Measurements from ENCODE around the gene SLIT3.

Gene SLIT3

DNA sequence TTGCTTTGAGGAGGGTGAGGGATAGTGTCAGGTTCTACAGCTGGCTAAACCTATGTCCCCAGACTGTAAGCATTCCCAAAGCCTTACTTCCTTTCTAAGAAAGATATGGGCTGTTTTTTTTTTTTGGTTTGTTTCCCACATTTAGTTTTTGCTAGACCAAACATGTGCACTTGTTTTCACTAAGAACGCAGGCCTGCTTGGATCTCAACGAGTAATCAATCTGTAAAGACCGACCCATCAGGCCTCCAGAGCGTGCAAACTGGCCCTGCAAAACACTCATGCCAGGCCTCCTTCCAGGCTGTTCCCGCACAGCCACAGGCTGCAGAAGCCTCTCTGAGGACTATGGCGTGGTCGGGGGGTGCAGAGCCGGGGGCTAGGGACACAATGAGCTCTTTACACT is 416.9 kb downstream of the SLIT3 start:
- POLR2A ChIA-PET: no interaction called here
- CTCF ChIA-PET: no interaction called here
- no peak for DNase-seq (ENCODE audit: extremely low spot score)
- TF ChIP-seq BHLHE40 (IDR thresholded peaks at IDR 0.05; ENCODE audit: borderline replicate concordance) (no peak), ZNF384 (IDR thresholded peaks at IDR 0.05) (no peak), FOXA1 (IDR thresholded peaks at IDR 0.05) (no peak), FOXM1 (IDR thresholded peaks at IDR 0.05; ENCODE audit: borderline replicate concordance) (no peak), NFRKB (IDR thresholded peaks at IDR 0.05) (no peak)

DNA sequence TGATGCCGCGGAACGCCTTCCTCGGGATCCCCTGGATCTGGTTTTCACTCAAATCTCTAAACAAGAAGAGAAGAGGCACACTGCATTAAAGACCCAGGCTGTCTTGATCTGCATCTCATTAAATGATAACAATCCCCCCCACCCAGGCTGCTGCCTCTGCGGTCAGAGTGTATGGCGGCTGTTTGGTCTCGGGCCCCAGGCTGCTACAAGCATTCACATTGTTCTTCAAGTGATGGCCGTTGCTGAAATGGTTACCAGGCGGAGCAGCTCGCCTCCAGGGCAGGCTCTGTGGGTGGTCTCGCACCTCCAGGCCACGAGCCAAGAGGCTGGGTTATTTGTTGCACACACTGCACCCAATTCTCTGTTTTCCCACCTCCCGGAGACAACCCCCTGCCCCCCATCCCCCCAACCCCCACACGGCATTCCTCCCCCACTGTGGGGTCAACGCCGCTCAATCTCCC is 417.6 kb downstream of the SLIT3 start:
- POLR2A ChIA-PET: interaction anchor here (0.6 kb wide), 1 partner anchor 13 kb away, joined by 3 read pairs; no protein-coding TSS in a partner anchor
- CTCF ChIA-PET: interaction anchor here (0.7 kb wide), 1 partner anchor 48 kb away, joined by 3 read pairs; no protein-coding TSS in a partner anchor
- DNase-seq (ENCODE audit: extremely low spot score): no peak
- TF ChIP-seq CTBP1 (IDR thresholded peaks at IDR 0.05; ENCODE audit: borderline replicate concordance) (no peak), LEF1 (IDR thresholded peaks at IDR 0.05; ENCODE audit: borderline replicate concordance) (no peak), NFRKB (IDR thresholded peaks at IDR 0.05) (no peak), FOXA1 (IDR thresholded peaks at IDR 0.05) (no peak), ARNT (IDR thresholded peaks at IDR 0.05) (no peak), ELF4 (IDR thresholded peaks at IDR 0.05) (no peak), SUZ12 (IDR thresholded peaks at IDR 0.05) (no peak), HDGF (IDR thresholded peaks at IDR 0.05; ENCODE audit: borderline replicate concordance) (no peak), FOXK2 (IDR thresholded peaks at IDR 0.05) (no peak), L3MBTL2 (conservative IDR thresholded peaks at IDR 0.05) (no peak), BHLHE40 (IDR thresholded peaks at IDR 0.05; ENCODE audit: borderline replicate concordance) (no peak), SP1 (IDR thresholded peaks at IDR 0.05) (no peak), FOXM1 (IDR thresholded peaks at IDR 0.05; ENCODE audit: borderline replicate concordance) (no peak), ZNF384 (IDR thresholded peaks at IDR 0.05) (no peak), TARDBP (IDR thresholded peaks at IDR 0.05) (no peak)
- TF ChIP-seq, protein P1, sequence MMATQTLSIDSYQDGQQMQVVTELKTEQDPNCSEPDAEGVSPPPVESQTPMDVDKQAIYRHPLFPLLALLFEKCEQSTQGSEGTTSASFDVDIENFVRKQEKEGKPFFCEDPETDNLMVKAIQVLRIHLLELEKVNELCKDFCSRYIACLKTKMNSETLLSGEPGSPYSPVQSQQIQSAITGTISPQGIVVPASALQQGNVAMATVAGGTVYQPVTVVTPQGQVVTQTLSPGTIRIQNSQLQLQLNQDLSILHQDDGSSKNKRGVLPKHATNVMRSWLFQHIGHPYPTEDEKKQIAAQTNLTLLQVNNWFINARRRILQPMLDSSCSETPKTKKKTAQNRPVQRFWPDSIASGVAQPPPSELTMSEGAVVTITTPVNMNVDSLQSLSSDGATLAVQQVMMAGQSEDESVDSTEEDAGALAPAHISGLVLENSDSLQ (IDR thresholded peaks at IDR 0.05): no peak

DNA sequence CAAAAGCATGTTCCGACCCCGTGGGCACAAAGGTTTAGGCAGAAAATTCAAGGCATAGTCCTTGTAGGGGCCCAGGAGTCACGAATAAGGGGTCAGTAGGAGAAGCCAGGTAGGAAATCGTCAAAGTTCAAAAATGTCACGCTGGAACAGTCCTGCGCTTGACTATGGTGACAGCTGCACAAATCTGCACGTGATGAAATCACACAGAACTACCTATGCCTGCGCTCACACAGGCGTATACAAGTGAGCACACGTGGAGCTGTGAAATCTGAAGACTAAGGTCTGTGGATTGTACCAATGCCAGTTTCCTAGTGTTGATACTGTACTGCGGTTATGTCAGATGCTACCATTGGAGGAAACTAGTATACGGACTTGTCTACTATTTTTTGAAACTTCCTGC is 418.7 kb downstream of the SLIT3 start:
- no peak for DNase-seq (ENCODE audit: extremely low spot score)
- ChIA-PET POLR2A (no interaction called here), CTCF (interaction anchor here (0.7 kb wide), 1 partner anchor 47 kb away, joined by 3 read pairs; no protein-coding TSS in a partner anchor)
- TF ChIP-seq TARDBP (IDR thresholded peaks at IDR 0.05): no peak

DNA sequence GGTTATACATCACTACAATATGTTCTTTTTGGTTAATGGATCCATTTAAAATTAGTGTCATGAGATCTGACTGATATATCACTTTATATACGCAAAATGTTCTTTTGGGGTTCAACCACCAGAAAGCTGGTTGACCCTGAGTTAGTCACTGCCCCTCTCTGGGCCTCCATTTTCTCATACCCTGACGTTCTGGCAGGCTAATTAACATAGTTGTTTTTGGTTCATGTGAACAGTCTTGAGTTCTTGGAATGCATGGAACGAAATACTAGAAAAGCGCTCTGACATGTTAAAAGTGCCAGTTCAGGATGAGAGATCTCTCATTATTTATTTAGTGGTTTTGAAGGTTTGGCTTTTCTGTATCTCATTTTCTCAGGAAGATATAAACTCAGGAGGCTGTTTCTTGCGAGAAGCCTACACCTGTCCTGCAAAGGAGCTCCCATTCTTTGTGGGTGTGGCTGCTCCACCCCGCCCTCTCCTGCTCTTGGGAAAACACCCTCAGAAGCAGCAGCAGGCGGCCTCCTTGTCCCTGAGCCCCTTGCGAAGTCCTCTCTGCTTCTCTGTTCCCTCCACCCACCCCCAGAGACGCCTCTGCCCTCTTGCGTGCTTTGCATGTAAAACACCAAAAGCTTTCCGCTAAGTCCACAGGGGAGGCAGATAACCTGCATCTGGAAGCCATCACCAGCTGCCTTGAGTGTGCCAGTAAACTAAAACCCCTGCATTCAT is 419.4 kb downstream of the SLIT3 start:
- ChIA-PET POLR2A (no interaction called here), CTCF (no interaction called here)
- DNase-seq (ENCODE audit: extremely low spot score): peak; percentile 68
- no peak for TF ChIP-seq L3MBTL2 (conservative IDR thresholded peaks at IDR 0.05)
- no peak for TF ChIP-seq ELF4 (IDR thresholded peaks at IDR 0.05)
- no peak for TF ChIP-seq ZNF384 (IDR thresholded peaks at IDR 0.05)
- no peak for TF ChIP-seq SP1 (IDR thresholded peaks at IDR 0.05)
- TF ChIP-seq SUZ12 (IDR thresholded peaks at IDR 0.05): no peak
- no peak for TF ChIP-seq BHLHE40 (IDR thresholded peaks at IDR 0.05; ENCODE audit: borderline replicate concordance)
- TF ChIP-seq CTBP1 (IDR thresholded peaks at IDR 0.05; ENCODE audit: borderline replicate concordance): no peak
- no peak for TF ChIP-seq FOXK2 (IDR thresholded peaks at IDR 0.05)
- no peak for TF ChIP-seq TARDBP (IDR thresholded peaks at IDR 0.05)
- TF ChIP-seq ARNT (IDR thresholded peaks at IDR 0.05): no peak
- TF ChIP-seq, protein P1 (IDR thresholded peaks at IDR 0.05): no peak
- TF ChIP-seq FOXM1 (IDR thresholded peaks at IDR 0.05; ENCODE audit: borderline replicate concordance): no peak
- no peak for TF ChIP-seq FOXA1 (IDR thresholded peaks at IDR 0.05)
- no peak for TF ChIP-seq NFRKB (IDR thresholded peaks at IDR 0.05)
- TF ChIP-seq HDGF (IDR thresholded peaks at IDR 0.05; ENCODE audit: borderline replicate concordance): no peak
- no peak for TF ChIP-seq LEF1 (IDR thresholded peaks at IDR 0.05; ENCODE audit: borderline replicate concordance)

DNA sequence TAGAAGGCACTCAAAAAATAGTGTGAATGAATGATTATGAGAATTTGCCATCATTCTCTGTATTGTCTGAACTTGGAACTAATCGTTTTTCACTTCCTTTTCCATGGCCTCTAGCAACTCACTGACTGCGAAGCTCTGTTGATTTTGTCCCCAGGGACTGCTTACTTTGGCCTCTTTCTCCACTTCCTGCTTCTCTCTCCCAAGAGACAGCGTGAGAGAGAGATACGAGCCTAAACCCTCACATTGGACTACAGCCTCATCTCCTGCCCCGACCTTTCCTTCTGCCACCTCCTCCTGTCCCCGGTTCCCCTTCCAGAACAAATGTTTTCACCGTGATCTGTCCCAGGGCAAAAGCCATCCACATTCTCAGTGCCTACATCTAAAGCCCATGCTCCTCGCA is 421.0 kb downstream of the SLIT3 start:
- CTCF ChIA-PET: interaction anchor here (1.3 kb wide), 1 partner anchor 132 kb away, joined by 3 read pairs; no protein-coding TSS in a partner anchor
- POLR2A ChIA-PET: no interaction called here

DNA sequence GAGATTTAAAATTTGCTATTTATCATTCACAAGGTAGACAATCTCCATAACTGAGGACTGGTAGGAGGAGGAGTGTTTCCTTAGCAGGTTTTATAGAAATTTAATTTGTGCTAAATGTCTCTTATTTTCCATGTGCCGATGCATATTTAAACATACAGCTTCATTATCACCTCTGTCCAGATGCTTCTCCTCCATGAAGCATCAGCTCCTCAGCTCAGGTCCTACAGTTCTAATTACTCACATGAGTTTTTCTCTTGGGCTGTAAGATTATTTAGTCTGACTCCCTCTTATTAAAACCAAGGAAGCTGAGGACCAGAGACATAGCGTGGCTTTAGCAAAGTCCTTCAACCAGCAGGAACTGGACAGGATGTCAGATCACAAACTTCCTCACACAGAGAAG is 421.6 kb downstream of the SLIT3 start:
- CTCF ChIA-PET: interaction anchor here (0.6 kb wide), 1 partner anchor 113 kb away, joined by 3 read pairs; no protein-coding TSS in a partner anchor

More for the DNA sequence above, 421.0 kb downstream of the SLIT3 start:
- no peak for DNase-seq (ENCODE audit: extremely low spot score)
- TF ChIP-seq, protein P1 (IDR thresholded peaks at IDR 0.05): no peak
- TF ChIP-seq FOXA1 (IDR thresholded peaks at IDR 0.05): no peak

More for the DNA sequence above, 421.6 kb downstream of the SLIT3 start:
- POLR2A ChIA-PET: no interaction called here
- no peak for TF ChIP-seq FOXA1 (IDR thresholded peaks at IDR 0.05)
- TF ChIP-seq FOXM1 (IDR thresholded peaks at IDR 0.05; ENCODE audit: borderline replicate concordance): no peak
- TF ChIP-seq NFRKB (IDR thresholded peaks at IDR 0.05): no peak
- TF ChIP-seq SUZ12 (IDR thresholded peaks at IDR 0.05): no peak
- TF ChIP-seq ZNF384 (IDR thresholded peaks at IDR 0.05): no peak
- TF ChIP-seq FOXK2 (IDR thresholded peaks at IDR 0.05): no peak
- no peak for TF ChIP-seq CTBP1 (IDR thresholded peaks at IDR 0.05; ENCODE audit: borderline replicate concordance)
- no peak for TF ChIP-seq TARDBP (IDR thresholded peaks at IDR 0.05)
- no peak for TF ChIP-seq ARNT (IDR thresholded peaks at IDR 0.05)
- no peak for TF ChIP-seq LEF1 (IDR thresholded peaks at IDR 0.05; ENCODE audit: borderline replicate concordance)
- no peak for TF ChIP-seq SP1 (IDR thresholded peaks at IDR 0.05)
- TF ChIP-seq, protein P1 (IDR thresholded peaks at IDR 0.05): no peak
- TF ChIP-seq BHLHE40 (IDR thresholded peaks at IDR 0.05; ENCODE audit: borderline replicate concordance): no peak
- no peak for TF ChIP-seq HDGF (IDR thresholded peaks at IDR 0.05; ENCODE audit: borderline replicate concordance)
- no peak for TF ChIP-seq L3MBTL2 (conservative IDR thresholded peaks at IDR 0.05)
- no peak for DNase-seq (ENCODE audit: extremely low spot score)
